Measurements from ENCODE around the gene NFKBIA.

GRCh38 chr14:35402323-35403113, 2.0 kb downstream of the NFKBIA start:
- TF ChIP-seq CTCF (IDR thresholded peaks at IDR 0.05; ENCODE audit: borderline replicate concordance, extremely low read depth, low read length, poor library complexity, severe bottlenecking): no peak
- no peak for TF ChIP-seq EZH2 (IDR thresholded peaks at IDR 0.05; ENCODE audit: borderline replicate concordance, low read depth, low read length, severe bottlenecking)

Data from DND-41 (cell line).